GM12892 (cell line): Measurements from ENCODE around the gene IRF6.
"Not testable (repeated sequence)": the region's sequence is repeated elsewhere in the genome, so short reads cannot be mapped to it uniquely, and the experiment has no call there.

Source experiments
- DNase-seq: peaks from one replicate; pipeline ENCODE4 v3.0.0; 2011; ENCODE audit not compliant: insufficient read length
- FAIRE-seq: peaks from 2 replicates; lab custom pipeline; 2011; peaks lifted over from hg19 to GRCh38; lab: Jason Lieb, UNC
- POLR2A ChIP-seq: IDR thresholded peaks from 2 replicates; pipeline ENCODE4 v1.6.1; 2011; ENCODE audit warnings: low read depth, low read length, control low read depth
- POLR2AphosphoS5 ChIP-seq: IDR thresholded peaks from 2 replicates; pipeline ENCODE4 v1.6.1; 2011; ENCODE audit warnings: low read depth, low read length, control low read depth
- TAF1 ChIP-seq: IDR thresholded peaks from 2 replicates; pipeline ENCODE4 v1.6.1; 2011; ENCODE audit warnings: low read depth, mild to moderate bottlenecking, control low read depth, low read length, borderline replicate concordance

IRF6 gene

GRCh38 chr1:209802117-209802779, 3.7 kb downstream of the IRF6 start:
- DNase-seq (no peak), FAIRE-seq (no peak)

GRCh38 chr1:209800984-209801834, 4.7 kb downstream of the IRF6 start:
- TF ChIP-seq POLR2A, result no peak
- DNase-seq (no peak), FAIRE-seq (no peak)

More at GRCh38 chr1:209802117-209802779, 3.7 kb downstream of the IRF6 start:
- TF ChIP-seq TAF1, result no peak
- TF ChIP-seq POLR2AphosphoS5, result no peak
- no peak for TF ChIP-seq POLR2A

GRCh38 chr1:209797978-209798639, 7.8 kb downstream of the IRF6 start:
- no peak for DNase-seq
- no peak for FAIRE-seq
- TF ChIP-seq POLR2AphosphoS5 (no peak), POLR2A (no peak), TAF1 (no peak)

GRCh38 chr1:209793711-209794110, 12.2 kb downstream of the IRF6 start:
- not testable (repeated sequence) for DNase-seq, FAIRE-seq

GRCh38 chr1:209791920-209792319, 14.0 kb downstream of the IRF6 start:
- FAIRE-seq (no peak), DNase-seq (no peak)
- no peak for TF ChIP-seq POLR2A

GRCh38 chr1:209790286-209791193, 15.4 kb downstream of the IRF6 start:
- DNase-seq (no peak), FAIRE-seq (no peak)
- no peak for TF ChIP-seq POLR2AphosphoS5

GRCh38 chr1:209789245-209789644, 16.7 kb downstream of the IRF6 start:
- no peak for FAIRE-seq
- no peak for TF ChIP-seq POLR2A
- no peak for TF ChIP-seq POLR2AphosphoS5
- TF ChIP-seq TAF1, result no peak
- no peak for DNase-seq

- no peak for DNase-seq
- TF ChIP-seq POLR2AphosphoS5 (no peak), TAF1 (no peak), POLR2A (no peak)
- FAIRE-seq, result no peak
Observed at GRCh38 chr1:209787551-209787950, 18.4 kb downstream of the IRF6 start.

GRCh38 chr1:209786146-209786545, 19.8 kb downstream of the IRF6 start:
- FAIRE-seq, result no peak
- TF ChIP-seq POLR2A (no peak), POLR2AphosphoS5 (no peak), TAF1 (no peak)
- DNase-seq, result no peak

GRCh38 chr1:209785592-209785991, 20.4 kb downstream of the IRF6 start:
- FAIRE-seq, result peak; percentile 68
- no peak for TF ChIP-seq POLR2A
- DNase-seq, result no peak

GRCh38 chr1:209784265-209785169, 21.4 kb downstream of the IRF6 start, which contains the start of gene C1orf74:
Gene C1orf74, minus strand, starts transcription at chr1:209784559. Its CDS starts 925 bp downstream, at chr1:209783634.
- TF ChIP-seq POLR2AphosphoS5 (peak; percentile 93), TAF1 (peak; percentile 43), POLR2A (peak; percentile 88; the same call in 1 of the 2 replicates)
- FAIRE-seq (peak; percentile 99), DNase-seq (peak; percentile 88)
